HG03571 (cell line): ENCODE measurements around the gene FOXRED1.
"Not testable (repeated sequence)": the region's sequence is repeated elsewhere in the genome, so short reads cannot be mapped to it uniquely, and the experiment has no call there.

ENCODE experiments used
- ATAC-seq: cut with Tn5 transposase; IDR thresholded peaks from one replicate; pipeline ENCODE4 v1.9.1; 2021; ENCODE audit not compliant: unreplicated experiment

The FOXRED1 gene

DNA sequence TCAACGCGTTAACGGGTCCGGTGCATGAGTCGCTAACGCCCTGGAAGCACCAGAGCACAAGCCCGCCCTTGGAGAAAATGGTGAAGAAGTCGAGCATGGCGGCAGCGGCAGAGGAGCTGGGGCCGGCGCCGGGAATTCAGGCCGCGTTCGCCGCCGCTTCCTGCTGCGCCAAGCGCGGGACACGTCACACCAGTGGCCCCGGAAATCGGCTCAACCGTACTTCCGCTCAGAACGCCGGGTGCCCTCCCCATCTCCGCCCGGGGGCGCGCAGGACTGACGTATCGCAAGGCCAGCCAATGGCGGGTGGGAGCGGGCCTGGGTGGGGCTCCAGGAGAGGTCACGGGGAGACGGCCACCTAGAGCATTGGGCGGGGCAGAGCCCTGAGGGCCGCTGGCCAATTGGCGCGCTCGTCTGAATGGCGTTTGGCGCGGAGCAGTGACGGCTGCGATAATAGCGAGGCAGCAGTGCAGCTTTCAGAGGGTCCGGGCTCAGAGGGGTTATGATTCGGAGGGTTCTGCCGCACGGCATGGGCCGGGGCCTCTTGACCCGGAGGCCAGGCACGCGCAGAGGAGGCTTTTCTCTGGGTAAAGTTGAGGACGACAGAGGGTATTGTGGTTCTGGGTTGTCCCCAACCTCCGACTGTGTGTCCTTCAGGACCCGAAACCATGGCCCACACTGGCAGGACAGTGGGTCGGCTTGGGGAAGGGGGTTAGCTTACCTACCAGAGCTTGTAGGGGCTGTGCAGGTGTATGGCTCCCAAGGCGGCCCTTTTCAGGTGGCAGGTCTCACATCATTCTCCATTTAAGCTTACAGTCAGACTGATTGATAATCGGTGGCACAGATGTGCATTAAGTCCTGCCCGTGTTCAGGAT is at the start of gene FOXRED1, which contains the start of gene SRPRA:
TSS of gene FOXRED1 (plus strand) at position 447 of the 872 bp plus-strand sequence. CDS start at position 500, 53 bp downstream.
TSS of gene SRPRA (minus strand) at position 188 of the 872 bp plus-strand sequence. CDS start at position 97, 91 bp downstream.
- ATAC-seq = peak; percentile 99

DNA sequence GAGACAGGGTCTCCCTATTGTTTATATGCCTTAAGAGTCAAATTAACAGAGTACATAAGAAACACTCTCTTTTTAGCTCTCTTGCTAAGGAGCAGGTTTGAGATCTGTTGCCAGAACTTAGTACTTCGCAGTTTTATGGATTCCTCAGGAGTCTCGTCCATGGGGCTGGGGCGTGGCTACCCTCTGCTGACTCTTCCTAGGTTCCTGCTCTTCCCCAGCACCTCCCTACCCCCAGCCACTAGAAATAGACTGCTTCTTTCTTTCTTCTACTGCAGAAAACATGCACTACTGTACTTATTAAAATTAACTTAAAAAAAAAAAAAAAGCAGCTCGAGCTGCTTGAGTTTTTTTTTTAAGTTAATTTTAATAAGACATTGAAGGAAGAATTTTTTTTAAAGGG is 49.4 kb upstream of the FOXRED1 start:
- no peak for ATAC-seq

DNA sequence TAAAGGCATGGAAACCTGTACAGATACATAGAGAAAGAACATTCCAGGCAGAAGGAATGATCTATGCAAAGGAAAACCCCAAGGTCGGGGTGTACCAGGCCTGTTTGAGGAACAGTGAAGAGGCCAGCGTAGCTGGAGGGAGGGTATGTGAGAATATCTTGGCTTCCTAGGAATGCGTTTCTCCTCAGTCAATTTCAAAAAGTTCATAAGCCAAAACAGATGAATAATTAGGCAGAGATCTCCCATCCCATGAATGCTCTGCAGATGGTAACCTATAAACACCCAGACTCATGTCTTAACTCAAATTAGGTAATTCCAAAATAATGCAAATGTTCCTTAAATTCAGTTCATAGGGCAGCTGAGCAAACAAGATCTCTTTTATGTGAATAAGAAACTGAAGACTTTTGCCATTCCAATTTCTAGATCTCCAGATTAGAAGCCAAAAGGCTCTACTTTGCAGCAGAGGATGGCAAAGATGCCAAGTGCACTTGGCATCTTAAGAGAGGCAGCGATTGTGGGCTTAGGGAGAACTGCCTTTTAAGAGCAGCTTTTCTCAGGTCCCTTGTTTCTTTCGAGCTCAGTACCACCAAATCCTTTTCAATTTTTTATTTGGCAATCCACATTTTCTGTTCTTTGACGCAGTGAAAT is 44.2 kb upstream of the FOXRED1 start:
- ATAC-seq = no peak

DNA sequence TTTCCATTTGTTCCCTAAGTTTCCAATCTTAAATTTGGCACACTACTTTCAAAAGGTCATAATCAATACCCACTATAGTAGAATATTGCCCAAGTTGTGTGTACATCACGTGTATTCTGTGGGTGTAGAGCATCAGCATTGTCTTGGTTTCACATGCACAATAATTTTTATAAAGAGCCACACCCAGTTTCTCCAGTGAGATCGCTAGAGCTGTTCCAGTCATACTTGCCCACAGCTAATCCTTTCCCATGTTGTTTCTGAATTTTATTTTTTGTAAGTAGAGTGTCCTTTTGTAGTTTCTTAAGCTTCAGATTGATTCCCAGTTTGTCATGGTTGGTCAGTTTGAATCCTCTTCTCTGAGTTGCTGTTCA is 43.7 kb upstream of the FOXRED1 start:
- ATAC-seq = no peak

DNA sequence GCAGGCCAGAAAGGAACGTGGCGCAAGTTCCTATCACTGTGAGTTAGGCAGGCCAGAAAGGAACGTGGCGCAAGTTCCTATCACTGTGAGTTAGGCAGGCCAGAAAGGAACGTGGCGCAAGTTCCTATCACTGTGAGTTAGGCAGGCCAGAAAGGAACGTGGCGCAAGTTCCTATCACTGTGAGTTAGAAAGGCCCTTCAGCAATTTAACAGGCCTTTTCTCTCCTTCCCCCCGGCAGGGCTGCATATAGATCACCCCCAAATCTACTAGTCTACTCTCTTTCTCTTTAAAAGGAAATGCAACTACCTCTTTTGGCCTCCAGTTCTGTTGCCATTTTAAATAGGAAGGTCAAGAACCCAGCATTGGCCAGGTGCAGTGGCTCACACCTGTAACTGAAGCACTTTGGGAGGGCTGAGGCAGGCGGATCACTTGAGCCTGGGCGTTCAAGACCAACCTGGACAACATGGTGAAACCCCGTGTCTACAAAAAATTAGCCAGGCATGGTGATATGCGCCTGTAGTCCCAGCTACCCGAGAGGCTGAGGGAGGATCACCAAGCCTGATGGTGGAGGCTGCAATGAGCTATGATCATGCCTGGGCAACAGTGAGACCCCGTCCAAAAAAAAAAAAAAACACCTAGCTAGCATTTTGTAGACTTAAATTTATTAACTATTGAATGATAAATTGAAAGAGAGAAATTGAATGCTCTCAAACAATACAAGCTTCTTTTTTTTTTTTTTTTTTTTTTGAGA is 42.4 kb upstream of the FOXRED1 start:
- ATAC-seq = no peak

DNA sequence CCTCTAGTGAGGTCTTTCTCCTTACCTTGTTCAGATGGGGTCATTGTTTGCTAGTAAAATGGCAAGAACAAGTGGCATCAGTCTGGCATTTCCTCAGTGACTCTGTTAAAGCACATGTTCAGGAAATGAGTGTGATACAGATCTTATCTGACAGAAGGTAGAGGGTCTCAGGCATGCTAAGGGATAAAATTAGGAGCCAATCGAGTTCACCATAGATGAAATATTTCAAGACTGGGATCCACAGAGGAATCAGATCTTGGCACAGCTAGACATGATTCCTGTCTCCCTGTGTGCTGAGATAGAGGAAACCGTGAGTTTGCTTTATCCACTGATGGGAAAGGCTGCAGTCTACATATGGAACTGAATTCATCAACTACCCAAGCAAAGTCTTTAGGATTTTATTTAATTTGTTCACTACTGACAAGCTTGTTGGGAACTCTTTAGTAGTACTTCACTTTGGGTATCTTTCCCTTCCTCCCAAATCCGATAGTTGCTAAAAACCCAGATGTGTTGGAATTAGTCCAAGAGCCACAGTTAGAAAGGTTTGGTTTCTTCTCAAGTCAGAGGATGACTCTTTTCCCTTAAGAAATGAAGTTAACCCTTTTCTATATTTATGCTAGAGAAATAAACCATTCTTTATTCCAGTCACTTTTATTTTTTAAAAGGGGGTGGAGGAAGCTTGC is 39.0 kb upstream of the FOXRED1 start:
- ATAC-seq = no peak

DNA sequence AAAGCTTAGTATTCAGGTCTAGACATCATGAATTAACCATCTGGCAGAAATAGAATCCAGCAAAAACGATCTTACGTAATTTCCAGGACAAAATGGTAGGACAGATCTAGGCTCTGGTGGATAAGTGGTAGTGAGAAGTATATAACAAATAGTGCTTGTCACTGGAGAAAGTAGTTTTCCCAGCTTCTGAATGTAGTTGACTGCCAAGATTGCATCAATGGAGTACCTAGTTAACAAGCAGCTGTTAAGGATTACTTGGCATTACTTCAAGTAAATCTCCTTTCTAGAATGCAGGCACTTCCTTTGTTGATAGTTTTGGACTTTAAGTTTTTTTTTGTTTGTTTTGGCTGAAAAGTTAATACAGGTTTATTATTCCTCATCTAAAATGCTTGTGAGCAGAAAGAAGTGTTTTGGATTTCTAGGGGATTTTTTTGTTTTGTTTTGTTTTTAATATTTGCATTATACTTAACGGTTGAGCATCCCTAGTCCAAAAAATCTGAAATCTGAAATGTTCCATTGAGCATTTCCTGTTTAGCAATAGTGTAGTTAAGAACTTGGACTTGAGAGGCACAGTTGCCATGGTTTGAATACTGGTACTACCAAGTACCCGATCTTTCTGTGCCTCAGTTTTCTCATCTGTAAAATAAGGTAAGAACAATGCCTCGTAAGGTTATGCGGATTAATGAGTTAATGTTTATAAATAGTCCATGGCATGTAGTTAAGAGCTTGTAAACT is 37.1 kb upstream of the FOXRED1 start:
- ATAC-seq = no peak

DNA sequence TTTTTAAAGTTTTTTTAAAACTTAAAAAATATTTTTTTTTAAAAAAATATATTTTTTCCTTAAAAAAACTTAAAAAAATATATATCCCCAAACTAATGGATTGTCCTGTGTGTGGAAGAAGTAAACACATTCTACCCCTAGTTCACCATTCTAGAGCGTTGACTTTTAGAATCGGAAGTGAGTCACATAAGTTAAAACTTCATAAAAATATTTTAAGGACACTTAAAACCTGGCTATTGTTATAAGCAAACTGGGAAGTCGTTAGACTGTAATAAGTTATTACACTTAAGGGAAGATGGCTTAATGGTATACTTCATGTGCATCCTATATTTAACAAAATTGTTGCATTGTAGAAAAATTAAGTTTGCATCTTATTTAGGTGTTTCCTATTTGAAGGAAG is 36.3 kb upstream of the FOXRED1 start:
- no peak for ATAC-seq

DNA sequence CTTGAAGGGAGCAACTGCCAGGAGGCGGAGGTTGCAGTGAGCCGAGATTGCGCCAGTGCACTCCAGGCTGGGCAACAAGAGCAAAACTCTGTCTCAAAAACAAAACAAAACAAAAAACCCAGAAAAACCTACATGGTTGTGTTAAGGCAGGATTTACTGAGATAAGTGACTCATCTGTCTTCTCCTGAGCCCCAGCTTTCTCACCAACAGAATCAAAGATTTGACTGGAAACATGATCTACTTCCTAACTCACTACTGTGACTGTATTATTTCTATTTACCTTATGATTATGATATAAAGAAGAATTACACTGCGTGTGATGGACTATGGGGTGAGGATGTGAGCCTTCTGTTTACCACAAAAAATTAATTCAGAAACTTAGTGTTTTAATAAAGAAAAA is 35.6 kb upstream of the FOXRED1 start:
- ATAC-seq = no peak

DNA sequence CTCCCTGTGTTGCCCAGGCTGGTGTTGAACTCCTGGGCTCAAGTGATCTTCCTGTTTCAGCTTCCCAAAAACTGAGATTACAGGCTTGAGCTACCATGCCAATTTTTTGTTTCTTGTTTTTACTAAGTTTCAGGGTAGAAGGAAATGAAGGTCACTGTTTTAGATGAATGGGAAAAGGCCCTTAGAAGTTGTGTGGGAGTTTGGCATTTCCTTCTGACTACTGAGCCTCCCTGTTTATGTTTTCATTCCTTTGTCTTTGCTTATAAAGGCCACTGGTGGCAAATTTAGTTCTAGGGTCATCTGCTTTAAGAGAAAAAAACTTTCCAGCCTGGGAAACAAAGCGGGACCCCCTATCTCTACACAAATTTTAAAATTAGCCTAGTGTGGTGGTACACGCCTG is 22.3 kb upstream of the FOXRED1 start:
- no peak for ATAC-seq

DNA sequence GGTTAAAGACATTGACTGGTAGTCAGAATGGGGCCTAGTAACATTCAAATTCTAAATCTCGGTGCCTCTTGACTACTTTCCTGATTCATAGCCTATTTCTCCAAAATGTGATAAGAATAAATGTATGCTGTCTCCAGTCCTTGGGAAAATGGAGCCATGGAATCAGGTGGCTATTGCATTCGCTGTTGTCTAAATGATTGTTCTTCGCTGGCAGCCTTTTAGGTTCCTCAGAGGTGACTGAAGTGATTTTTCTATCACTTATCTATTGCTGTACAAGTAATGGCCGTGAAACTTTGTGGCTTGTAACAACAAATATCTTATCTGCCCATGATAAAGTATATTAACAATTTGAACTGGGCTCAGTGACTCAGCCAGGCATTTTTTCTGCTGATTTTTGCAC is 15.7 kb upstream of the FOXRED1 start:
- no peak for ATAC-seq

DNA sequence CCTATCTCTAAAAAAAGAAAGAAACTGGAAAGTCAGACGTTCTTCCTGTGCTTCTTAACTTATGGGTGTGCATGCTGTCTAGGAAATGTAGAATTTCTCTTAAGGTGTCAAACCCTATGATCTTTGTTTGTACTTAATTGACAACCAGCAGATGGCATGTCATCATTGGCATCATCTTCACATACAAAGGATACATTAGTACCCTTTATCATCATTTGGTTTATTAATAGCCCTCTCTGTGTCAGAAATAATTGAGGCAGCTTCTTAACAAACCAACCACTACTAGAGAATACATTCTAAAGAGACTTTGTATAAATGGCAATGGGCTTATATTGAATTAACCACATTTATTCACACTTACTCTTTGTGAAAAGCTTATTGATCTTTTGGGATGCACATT is 14.1 kb upstream of the FOXRED1 start:
- no peak for ATAC-seq

DNA sequence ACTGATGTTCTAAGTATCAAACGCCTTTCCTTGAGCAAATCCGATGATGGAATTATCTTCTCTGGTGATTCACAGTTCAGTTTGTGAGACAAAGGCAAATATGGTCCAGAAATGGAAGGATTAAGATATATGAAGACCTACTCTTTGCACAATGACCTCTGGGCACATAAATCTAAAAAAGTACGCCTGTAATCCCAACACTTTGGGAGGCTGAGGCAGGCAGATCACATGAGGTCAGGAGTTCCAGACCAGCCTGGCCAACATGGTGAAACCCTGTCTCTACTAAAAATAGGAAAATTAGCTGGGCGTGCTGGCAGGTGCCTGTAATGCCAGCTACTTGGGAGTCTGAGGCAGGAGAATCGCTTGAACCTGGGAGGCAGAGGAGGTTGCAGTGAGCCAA is 13.4 kb upstream of the FOXRED1 start:
- not testable (repeated sequence) for ATAC-seq

DNA sequence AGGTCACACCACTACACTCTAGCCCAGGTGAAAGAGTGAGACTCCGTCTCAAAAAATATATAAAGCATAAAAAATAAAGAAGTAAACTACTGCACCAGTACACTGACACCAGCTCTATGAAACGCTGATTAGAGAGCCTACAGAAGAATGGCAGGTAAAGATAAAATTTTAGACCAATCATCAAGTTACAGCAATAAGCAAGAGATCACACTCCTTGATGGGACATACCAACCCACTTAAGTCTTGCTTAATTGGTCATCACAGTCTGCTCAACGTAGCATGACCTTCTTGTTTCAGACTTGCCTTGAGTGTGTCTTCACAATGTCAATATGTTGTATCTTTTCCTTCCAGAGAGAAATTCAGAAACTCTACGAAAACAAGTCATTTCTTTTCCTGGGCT is 12.7 kb upstream of the FOXRED1 start:
- ATAC-seq = no peak

DNA sequence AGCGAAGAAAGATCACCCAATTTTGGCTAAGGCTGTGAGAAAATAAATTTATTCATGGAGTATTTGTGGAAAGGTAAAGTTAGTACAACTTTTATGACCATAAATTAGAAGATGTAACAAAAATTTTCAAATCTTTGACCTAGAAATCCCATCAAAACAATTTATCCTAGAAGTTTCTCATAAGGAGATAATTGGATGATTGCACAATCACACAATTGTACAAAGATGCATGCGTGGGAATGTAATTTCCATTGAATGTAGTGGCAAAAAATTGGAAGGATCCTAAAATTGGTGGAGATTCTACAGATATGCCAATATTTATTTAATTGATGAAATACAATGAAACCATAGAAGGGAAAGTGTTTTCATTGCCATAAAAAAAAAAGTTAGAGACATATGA is 11.8 kb upstream of the FOXRED1 start:
- no peak for ATAC-seq

DNA sequence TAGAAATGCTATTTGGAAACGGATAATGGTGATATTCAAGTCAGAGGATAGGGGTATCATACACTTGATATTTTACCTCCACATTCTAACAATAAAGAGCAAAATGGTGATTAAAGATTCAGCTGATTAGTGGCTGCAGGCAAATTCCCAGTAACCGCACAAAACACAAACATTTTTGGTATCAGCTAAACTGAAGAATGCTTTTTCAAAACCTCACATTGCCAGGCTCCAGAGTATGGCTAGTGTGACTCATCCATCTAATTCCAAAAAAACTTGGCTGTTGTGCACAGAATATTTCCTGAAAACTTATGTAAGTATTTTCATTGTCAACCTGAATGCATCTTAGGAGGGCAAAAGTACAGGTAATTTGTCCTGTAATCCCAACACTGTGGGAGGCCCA is 11.2 kb upstream of the FOXRED1 start:
- no peak for ATAC-seq

DNA sequence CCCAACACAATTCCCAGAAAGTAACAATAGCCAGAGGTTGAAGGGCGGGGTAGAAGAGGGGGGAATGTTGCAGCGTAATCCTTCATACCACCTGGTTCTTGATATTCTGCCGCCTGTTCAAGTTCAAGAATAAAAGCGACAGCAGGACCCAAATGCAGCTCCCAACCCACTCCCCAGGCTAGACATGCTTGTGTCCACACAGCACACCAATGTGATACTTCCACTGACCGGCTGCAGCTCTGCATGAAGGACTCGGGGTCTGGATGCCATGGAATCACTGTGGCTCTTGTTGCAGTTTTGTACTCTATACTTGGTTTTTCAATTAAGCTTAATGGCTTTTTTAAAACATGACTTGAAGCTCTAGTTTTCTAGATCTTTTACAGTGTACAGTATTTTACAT is 6.7 kb upstream of the FOXRED1 start:
- ATAC-seq = no peak

DNA sequence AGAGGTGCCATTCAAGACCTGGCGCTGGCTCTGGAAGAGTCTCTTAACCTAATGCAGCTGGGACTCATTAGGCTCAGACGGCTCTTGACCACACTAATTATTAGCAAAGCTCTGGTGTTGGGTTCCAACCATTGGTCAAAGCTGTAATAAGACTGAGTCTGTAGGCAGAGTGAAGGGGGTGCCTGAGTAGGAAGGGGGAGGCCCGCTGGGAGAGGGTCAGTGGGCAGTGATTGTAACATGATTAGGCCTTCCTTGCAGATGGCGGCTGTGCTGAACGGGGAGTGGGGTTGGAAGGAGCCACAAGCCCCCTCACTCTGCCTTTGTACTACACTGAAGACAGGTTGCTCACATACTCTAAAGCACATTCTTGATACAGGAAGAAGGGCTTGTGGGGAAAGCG is 5.5 kb upstream of the FOXRED1 start:
- no peak for ATAC-seq

DNA sequence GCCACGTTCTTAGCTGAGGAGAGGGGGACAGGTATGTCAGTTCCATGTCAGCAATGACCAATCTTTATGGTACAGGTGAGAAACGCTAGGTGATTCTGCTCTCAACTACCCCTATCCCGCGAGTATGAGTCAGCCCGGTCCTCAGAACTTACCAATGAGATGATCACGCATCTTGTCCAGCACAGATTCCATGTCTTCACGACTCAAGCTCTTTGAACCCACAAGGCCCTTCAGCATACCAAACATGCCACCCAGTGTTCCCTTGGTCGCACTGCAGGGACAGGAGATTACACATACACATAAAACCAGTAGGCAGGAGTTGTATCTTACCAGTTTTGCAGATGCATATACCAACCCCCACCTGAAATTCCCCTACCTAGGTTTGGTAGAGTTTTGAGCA is 3.1 kb upstream of the FOXRED1 start:
- ATAC-seq = no peak

DNA sequence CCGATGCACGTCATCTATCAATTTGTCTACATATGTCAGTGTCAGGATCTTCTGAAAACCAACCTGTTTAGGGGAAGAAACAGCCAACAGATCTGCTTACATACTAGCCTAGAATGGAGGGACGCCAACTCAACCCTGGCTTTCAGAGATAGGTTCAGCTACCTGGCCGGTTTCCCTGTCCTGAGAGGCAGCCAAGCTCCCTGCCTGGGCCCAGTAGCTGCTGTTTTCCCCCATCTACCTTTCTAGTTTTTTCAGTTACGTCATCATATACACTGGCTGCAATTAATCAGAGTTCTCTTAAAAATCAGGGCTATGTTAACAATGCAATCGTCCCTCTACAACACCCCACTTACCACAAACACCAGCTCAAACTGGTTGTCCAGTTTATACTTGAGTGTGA is 1.3 kb upstream of the FOXRED1 start:
- ATAC-seq = no peak

DNA sequence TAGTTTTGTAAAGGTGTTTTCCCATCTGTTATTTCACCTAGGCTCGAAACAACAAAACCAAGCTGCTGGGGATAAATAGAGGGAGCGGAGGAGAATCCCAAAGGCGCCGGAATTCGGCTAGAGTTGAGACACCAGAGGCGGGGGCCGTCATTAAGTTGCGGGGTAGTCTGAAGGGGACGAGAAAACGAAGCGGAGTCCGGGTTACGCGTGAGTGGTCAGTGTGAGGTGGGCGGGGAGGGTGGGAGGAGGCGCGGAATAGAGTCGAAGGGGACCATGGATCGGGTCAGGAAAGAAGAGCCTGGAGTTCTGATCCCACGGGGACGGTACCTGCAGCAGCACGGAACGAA is 620 bp upstream of the FOXRED1 start:
- ATAC-seq = no peak
